Thoracic aorta (tissue), 2 donors: Measurements from ENCODE around the gene GCLC. TPM values are rescaled to one million over a fixed set of nuclear protein-coding genes. Genes with fewer than 3 reads are reported as not detected.
"Not testable (repeated sequence)": the region's sequence is repeated elsewhere in the genome, so short reads cannot be mapped to it uniquely, and the experiment has no call there.

ENCODE experiments used
- ATAC-seq: fragments of 150-250 bp; one replicate; pipeline ENCODE4 v1.8.0; 2017; ENCODE audit warnings: low read depth; ENCODE audit not compliant: insufficient number of reproducible peaks, low FRiP score
- DNase-seq: peaks from one replicate; pipeline ENCODE4 v3.0.0-alpha.2; 2020; ENCODE audit warnings: low spot score
- H3K27ac ChIP-seq, 2 donors: fragments of 200-600 bp; sonication (generic); 1 replicate in 1 of 2; 2 replicates in 1 of 2; pipeline ENCODE4 v1.5.1; 2016; ENCODE audit warnings: mild to moderate bottlenecking in 2 of 2, moderate library complexity in 2 of 2
- H3K27me3 ChIP-seq: fragments of 200-600 bp; sonication (generic); replicated peaks from 2 replicates; pipeline ENCODE4 v1.6.0; 2016; ENCODE audit warnings: mild to moderate bottlenecking; ENCODE audit not compliant: insufficient read depth
- H3K36me3 ChIP-seq: fragments of 200-600 bp; sonication (generic); one replicate; pipeline ENCODE4 v1.5.1; 2016
- H3K4me1 ChIP-seq, 2 donors: fragments of 200-600 bp; sonication (generic); 1 replicate in 1 of 2; 2 replicates in 1 of 2; pipeline versions ENCODE4 v1.5.1 to v1.6.0; 2016; ENCODE audit warnings: low read depth in 2 of 2, mild to moderate bottlenecking in 1 of 2; ENCODE audit not compliant: control insufficient read depth in 1 of 2
- H3K4me3 ChIP-seq: fragments of 200-600 bp; sonication (generic); 2 replicates; pipeline ENCODE4 v1.5.1; 2016; ENCODE audit warnings: mild to moderate bottlenecking
- H3K9me3 ChIP-seq: fragments of 200-600 bp; sonication (generic); 2 replicates; pipeline ENCODE4 v1.5.1; 2016
- total RNA-seq, 2 donors: library from RNA; depleted of rRNA; stranded (reverse); fragments of >200 nt; gene quantifications; one replicate each; pipeline versions ENCODE4 v1.1.0 to v1.2.3, GENCODE V29; 2016
- TF ChIP-seq, protein P1 (sequence below): fragments of 200-600 bp; sonication (generic); IDR thresholded peaks from one replicate; pipeline ENCODE4 v1.5.1; 2019; ENCODE audit warnings: antibody characterized with exemption

The GCLC gene
- total RNA-seq, 2 donors from 2014 or later: 26.5 to 29.6 TPM

DNA sequence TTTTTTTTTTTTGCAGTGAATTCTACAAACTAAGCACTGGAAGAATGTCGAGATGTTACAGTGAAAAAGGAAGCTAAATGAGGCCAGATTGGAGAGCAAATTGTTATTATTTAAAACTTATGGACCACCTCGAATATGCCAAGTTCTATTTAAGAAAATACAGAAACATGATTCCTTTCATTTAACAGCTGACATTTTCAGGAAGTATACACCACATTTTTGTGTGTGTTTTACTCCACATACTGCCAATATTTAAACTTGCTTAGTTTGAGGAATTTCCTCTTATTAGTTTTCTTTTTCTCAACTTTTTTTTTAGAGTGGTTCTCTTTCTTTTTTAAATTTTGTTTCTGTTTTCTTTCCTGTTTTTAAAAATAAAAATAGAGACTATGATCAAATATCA is 37.0 kb upstream of the GCLC start:
- DNase-seq: no peak
- H3K27me3 ChIP-seq: no peaks in the 10 kb centered on the region
- no peak overlapping the region for H3K27ac ChIP-seq
- no peaks in the 10 kb centered on the region for H3K36me3 ChIP-seq
- ATAC-seq: no peak
- H3K4me1 ChIP-seq: peaks cover 4 to 8% of the 10 kb centered on the region in 2 donors
- H3K4me3 ChIP-seq: no peak overlapping the region
- TF ChIP-seq, protein P1, sequence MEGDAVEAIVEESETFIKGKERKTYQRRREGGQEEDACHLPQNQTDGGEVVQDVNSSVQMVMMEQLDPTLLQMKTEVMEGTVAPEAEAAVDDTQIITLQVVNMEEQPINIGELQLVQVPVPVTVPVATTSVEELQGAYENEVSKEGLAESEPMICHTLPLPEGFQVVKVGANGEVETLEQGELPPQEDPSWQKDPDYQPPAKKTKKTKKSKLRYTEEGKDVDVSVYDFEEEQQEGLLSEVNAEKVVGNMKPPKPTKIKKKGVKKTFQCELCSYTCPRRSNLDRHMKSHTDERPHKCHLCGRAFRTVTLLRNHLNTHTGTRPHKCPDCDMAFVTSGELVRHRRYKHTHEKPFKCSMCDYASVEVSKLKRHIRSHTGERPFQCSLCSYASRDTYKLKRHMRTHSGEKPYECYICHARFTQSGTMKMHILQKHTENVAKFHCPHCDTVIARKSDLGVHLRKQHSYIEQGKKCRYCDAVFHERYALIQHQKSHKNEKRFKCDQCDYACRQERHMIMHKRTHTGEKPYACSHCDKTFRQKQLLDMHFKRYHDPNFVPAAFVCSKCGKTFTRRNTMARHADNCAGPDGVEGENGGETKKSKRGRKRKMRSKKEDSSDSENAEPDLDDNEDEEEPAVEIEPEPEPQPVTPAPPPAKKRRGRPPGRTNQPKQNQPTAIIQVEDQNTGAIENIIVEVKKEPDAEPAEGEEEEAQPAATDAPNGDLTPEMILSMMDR: no peak
- no peaks in the 10 kb centered on the region for H3K9me3 ChIP-seq

- Histone ChIP-seq H3K4me3 (no peak overlapping the region), H3K27ac (no peak overlapping the region), H3K36me3 (no peaks in the 10 kb centered on the region), H3K27me3 (no peaks in the 10 kb centered on the region), H3K4me1 (peaks cover 4 to 8% of the 10 kb centered on the region in 2 donors), H3K9me3 (no peaks in the 10 kb centered on the region)
- DNase-seq (no peak), ATAC-seq (no peak)
- TF ChIP-seq, protein P1: no peak
Observed at GRCh38 chr6:53581173-53581773, 36.4 kb upstream of the GCLC start.

DNA sequence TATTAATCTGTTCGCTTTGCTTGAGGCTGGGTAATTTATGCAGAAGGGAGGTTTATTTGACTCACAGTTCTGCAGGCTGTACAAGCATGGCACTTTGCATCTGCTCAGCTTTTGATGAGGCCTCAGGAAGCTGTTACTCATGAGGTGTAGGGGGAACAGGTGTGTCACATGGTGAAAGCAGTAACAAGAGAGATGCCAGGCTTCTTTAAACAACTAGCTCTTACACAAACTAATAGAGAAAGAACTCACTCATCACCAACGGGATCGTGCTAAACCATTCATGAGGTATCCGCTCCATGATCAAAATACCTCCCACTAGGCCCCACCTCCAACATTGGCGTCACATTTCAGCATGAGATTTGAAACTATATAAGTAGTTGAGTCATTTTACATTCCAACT is 34.4 kb upstream of the GCLC start:
- no peaks in the 10 kb centered on the region for H3K27me3 ChIP-seq
- ATAC-seq (no peak), DNase-seq (no peak)
- H3K27ac ChIP-seq: no peak overlapping the region
- no peaks in the 10 kb centered on the region for H3K9me3 ChIP-seq
- H3K36me3 ChIP-seq: no peaks in the 10 kb centered on the region
- no peak overlapping the region for H3K4me3 ChIP-seq
- TF ChIP-seq, protein P1: no peak
- H3K4me1 ChIP-seq: peaks cover 4 to 8% of the 10 kb centered on the region in 2 donors

GRCh38 chr6:53578371-53578770 is 33.5 kb upstream of the GCLC start:
- ATAC-seq (no peak), DNase-seq (no peak)
- Histone ChIP-seq H3K4me1 (peaks cover 4 to 8% of the 10 kb centered on the region in 2 donors), H3K4me3 (no peak overlapping the region), H3K9me3 (no peaks in the 10 kb centered on the region), H3K36me3 (no peaks in the 10 kb centered on the region), H3K27ac (no peak overlapping the region), H3K27me3 (no peaks in the 10 kb centered on the region)
- TF ChIP-seq, protein P1: no peak

- DNase-seq (no peak), ATAC-seq (no peak)
- H3K4me1 ChIP-seq: no peaks in the 10 kb centered on the region
- H3K9me3 ChIP-seq: no peaks in the 10 kb centered on the region
- H3K4me3 ChIP-seq: no peak overlapping the region
- TF ChIP-seq, protein P1: no peak
- H3K36me3 ChIP-seq: no peaks in the 10 kb centered on the region
- H3K27me3 ChIP-seq: no peaks in the 10 kb centered on the region
- no peak overlapping the region for H3K27ac ChIP-seq
Observed at GRCh38 chr6:53573299-53573698, 28.4 kb upstream of the GCLC start.

DNA sequence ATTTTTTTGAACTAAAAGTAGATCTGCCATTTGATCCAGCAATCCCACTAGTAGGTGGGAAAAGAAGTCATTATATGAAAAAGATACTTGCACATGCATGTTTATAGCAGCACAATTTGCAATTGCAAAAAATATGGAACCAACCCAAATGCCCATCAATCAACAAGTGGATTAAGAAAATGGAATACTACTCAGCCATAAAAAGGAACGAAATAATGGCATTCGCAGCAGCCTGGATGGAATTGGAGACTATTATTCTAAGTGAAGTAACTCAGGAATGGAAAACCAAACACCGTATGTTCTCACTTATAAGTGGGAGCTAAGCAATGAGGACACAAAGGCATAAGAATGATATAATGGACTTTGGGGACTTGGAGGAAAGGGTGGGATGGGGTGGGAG is 27.5 kb upstream of the GCLC start:
- ATAC-seq: not testable (repeated sequence)

More for the DNA sequence above, 27.5 kb upstream of the GCLC start:
- not testable (repeated sequence) for H3K27ac ChIP-seq, H3K9me3 ChIP-seq, H3K27me3 ChIP-seq, DNase-seq, H3K36me3 ChIP-seq, H3K4me3 ChIP-seq, H3K4me1 ChIP-seq
